HG02798 (cell line): Measurements from ENCODE around the gene VPS37C.
"Not testable (repeated sequence)": the region's sequence is repeated elsewhere in the genome, so short reads cannot be mapped to it uniquely, and the experiment has no call there.

Experiments used
- ATAC-seq: cut with Tn5 transposase; IDR thresholded peaks from one replicate; pipeline ENCODE4 v1.9.1; 2021; ENCODE audit warnings: mild to moderate bottlenecking; ENCODE audit not compliant: unreplicated experiment, poor library complexity

Gene VPS37C

GRCh38 chr11:61176446-61176845 is 15.2 kb upstream of the VPS37C start:
- ATAC-seq: no peak

- ATAC-seq: no peak
These were observed 13.7 kb upstream of the VPS37C start for GRCh38 chr11:61174949-61175348.

GRCh38 chr11:61174273-61174672 is 13.0 kb upstream of the VPS37C start:
- ATAC-seq: no peak

- no peak for ATAC-seq
These were observed 12.2 kb upstream of the VPS37C start for GRCh38 chr11:61173456-61173855.

GRCh38 chr11:61172888-61173287 is 11.7 kb upstream of the VPS37C start:
- no peak for ATAC-seq

GRCh38 chr11:61172356-61172755 is 11.1 kb upstream of the VPS37C start:
- ATAC-seq: no peak

GRCh38 chr11:61171907-61172306 is 10.7 kb upstream of the VPS37C start:
- ATAC-seq: no peak

- ATAC-seq: no peak
These were observed 9.3 kb upstream of the VPS37C start for GRCh38 chr11:61170566-61170965.

GRCh38 chr11:61168800-61169199 is 7.6 kb upstream of the VPS37C start:
- no peak for ATAC-seq

- ATAC-seq: no peak
These were observed 6.9 kb upstream of the VPS37C start for GRCh38 chr11:61168042-61168688.

GRCh38 chr11:61166331-61166730 is 5.1 kb upstream of the VPS37C start:
- not testable (repeated sequence) for ATAC-seq

- ATAC-seq: not testable (repeated sequence)
These were observed 4.6 kb upstream of the VPS37C start for GRCh38 chr11:61165785-61166184.

- no peak for ATAC-seq
These were observed 3.6 kb upstream of the VPS37C start for GRCh38 chr11:61164606-61165424.

GRCh38 chr11:61163714-61164605 is 2.7 kb upstream of the VPS37C start:
- ATAC-seq: no peak

GRCh38 chr11:61163021-61163420 is 1.8 kb upstream of the VPS37C start:
- ATAC-seq: no peak

GRCh38 chr11:61162092-61162941 is 1.1 kb upstream of the VPS37C start:
- ATAC-seq: no peak

GRCh38 chr11:61160487-61161189 is 588 bp downstream of the VPS37C start:
- no peak for ATAC-seq

GRCh38 chr11:61158691-61159381 is 2.4 kb downstream of the VPS37C start:
- no peak for ATAC-seq

GRCh38 chr11:61157743-61158142 is 3.5 kb downstream of the VPS37C start:
- no peak for ATAC-seq
